ENCODE data around the gene SLC23A3. TPM values are rescaled to one million over a fixed set of nuclear protein-coding genes. Genes with fewer than 3 reads are reported as not detected.

SLC23A3 gene
- polyA plus RNA-seq, 3 donors, result 1.1 TPM; not detected in 2

DNA sequence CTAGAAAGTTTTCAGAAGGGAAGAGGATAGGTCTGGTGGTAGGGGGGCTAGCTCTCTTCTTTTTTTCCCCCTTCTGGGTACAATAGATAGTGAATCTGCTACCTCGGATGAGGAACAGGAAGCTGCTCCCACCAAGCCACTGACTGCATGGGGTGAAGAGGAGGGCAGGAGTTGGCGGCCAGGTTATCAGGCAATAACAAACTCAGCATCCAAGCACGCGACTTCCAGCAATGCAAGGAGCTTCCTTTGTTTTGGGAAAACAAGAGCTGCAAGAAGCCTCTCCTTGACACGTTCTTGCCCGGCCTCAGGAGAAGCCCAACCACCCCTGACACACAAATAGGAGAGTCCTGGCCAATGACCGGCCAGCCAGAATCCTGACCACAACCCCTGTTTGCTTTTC, 41.4 kb downstream of the SLC23A3 start:
- Mint-ChIP-seq H3K9me3 (peaks cover 0 to 2% (median 0%) of the 10 kb centered on the region in 7 donors), H3K4me1 (peaks cover 9% of the 10 kb centered on the region), H3K27ac (no peak overlapping the region), H3K4me3 (no peak overlapping the region), H3K27me3 (ENCODE audit: low read depth in 3 of 3) (peaks cover 0 to 2% (median 1%) of the 10 kb centered on the region in 3 donors), H3K36me3 (peaks cover 18 to 33% of the 10 kb centered on the region in 2 donors)
- no peaks in the 10 kb centered on the region for H3K27me3 ChIP-seq (ENCODE audit: control insufficient read depth in 2 of 2, insufficient read depth in 2 of 2, low read length in 2 of 2)
- H3K4me2 ChIP-seq (replicated peaks; ENCODE audit: extremely low read depth, low read length, poor library complexity, severe bottlenecking), result no peak overlapping the region
- H3K4me1 ChIP-seq (ENCODE audit: control insufficient read depth in 1 of 2, insufficient read depth in 2 of 2, low read length in 2 of 2), result no peaks in the 10 kb centered on the region
- no peaks in the 10 kb centered on the region for H3K9me3 ChIP-seq (replicated peaks in 1 of 2; ENCODE audit: control insufficient read depth in 1 of 2, insufficient read depth in 1 of 2, low read length in 2 of 2)
- TF ChIP-seq CTCF (IDR thresholded peaks at IDR 0.05), result no peak
- 34% methylated on average over 6 of the region's 7 CpGs for whole genome bisulfite sequencing (ENCODE audit: insufficient coverage)
- DNase-seq, result no peak
- H2AFZ ChIP-seq (ENCODE audit: insufficient read depth, low read depth, low read length, poor library complexity, severe bottlenecking), result no peak overlapping the region
- no peak overlapping the region for H3K9ac ChIP-seq (ENCODE audit: insufficient read depth, low read length, poor library complexity, severe bottlenecking)
- H4K20me1 ChIP-seq (ENCODE audit: insufficient read depth, low read length), result peaks cover 38% of the 10 kb centered on the region
- no peaks in the 10 kb centered on the region for H3K79me2 ChIP-seq (ENCODE audit: insufficient read depth, low read length)
- no peak overlapping the region for H3K4me3 ChIP-seq (replicated peaks in 1 of 3; ENCODE audit: low read depth in 2 of 3, low read length in 3 of 3)
- intact Hi-C loops (cut with micrococcal nuclease), result no loop called here
- no peaks in the 10 kb centered on the region for H3K36me3 ChIP-seq (replicated peaks in 1 of 2; ENCODE audit: control insufficient read depth in 1 of 2, insufficient read depth in 2 of 2, low read length in 2 of 2)
- H3K27ac ChIP-seq (ENCODE audit: low read depth in 1 of 2, low read length in 2 of 2), result no peak overlapping the region

DNA sequence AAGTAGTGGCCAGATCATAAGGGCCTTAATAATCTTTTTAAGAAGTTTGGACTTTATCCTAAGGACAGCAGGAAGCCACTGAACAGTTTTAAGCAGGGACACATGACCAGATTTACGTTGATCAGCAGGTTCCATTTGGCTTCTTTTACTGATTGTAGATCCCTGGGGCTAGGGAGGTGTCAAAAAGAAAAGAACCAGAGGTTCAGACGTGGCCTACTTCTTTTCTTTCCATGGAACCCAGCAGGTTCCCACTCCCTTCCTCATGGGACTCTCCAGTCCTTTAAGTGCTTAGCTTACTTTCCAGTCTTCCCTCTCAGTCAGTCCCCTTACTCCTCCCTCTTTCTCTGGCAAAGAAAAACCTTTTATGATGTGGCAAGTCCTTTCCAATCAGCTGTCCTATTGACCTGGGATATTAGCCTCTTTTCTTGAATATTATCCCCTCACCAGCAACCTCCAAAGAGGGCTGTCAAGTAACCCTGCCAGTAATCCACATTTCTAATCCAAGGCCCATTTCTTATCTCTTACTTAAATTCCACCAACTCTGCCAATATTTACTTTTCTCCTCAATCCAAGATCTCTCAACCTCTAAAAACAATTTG, 42.7 kb downstream of the SLC23A3 start:
- Histone ChIP-seq H3K9me3 (replicated peaks in 1 of 2; ENCODE audit: control insufficient read depth in 1 of 2, insufficient read depth in 1 of 2, low read length in 2 of 2) (no peaks in the 10 kb centered on the region), H4K20me1 (ENCODE audit: insufficient read depth, low read length) (peaks cover 38% of the 10 kb centered on the region), H3K27me3 (ENCODE audit: control insufficient read depth in 2 of 2, insufficient read depth in 2 of 2, low read length in 2 of 2) (no peaks in the 10 kb centered on the region), H3K4me3 (replicated peaks in 1 of 3; ENCODE audit: low read depth in 2 of 3, low read length in 3 of 3) (no peak overlapping the region), H3K79me2 (ENCODE audit: insufficient read depth, low read length) (no peaks in the 10 kb centered on the region), H3K27ac (ENCODE audit: low read depth in 1 of 2, low read length in 2 of 2) (no peak overlapping the region), H3K4me1 (ENCODE audit: control insufficient read depth in 1 of 2, insufficient read depth in 2 of 2, low read length in 2 of 2) (no peaks in the 10 kb centered on the region), H3K9ac (ENCODE audit: insufficient read depth, low read length, poor library complexity, severe bottlenecking) (no peak overlapping the region), H2AFZ (ENCODE audit: insufficient read depth, low read depth, low read length, poor library complexity, severe bottlenecking) (no peak overlapping the region), H3K4me2 (replicated peaks; ENCODE audit: extremely low read depth, low read length, poor library complexity, severe bottlenecking) (no peak overlapping the region), H3K36me3 (replicated peaks in 1 of 2; ENCODE audit: control insufficient read depth in 1 of 2, insufficient read depth in 2 of 2, low read length in 2 of 2) (no peaks in the 10 kb centered on the region)
- no peak overlapping the region for H3K27ac Mint-ChIP-seq
- H3K9me3 Mint-ChIP-seq, result peaks cover 0 to 2% (median 0%) of the 10 kb centered on the region in 7 donors
- 71% methylated on average over 1 of the region's 2 CpGs for WGBS (ENCODE audit: insufficient coverage)
- peaks cover 15 to 26% of the 10 kb centered on the region in 2 donors for H3K36me3 Mint-ChIP-seq
- no peak for DNase-seq
- H3K4me3 Mint-ChIP-seq, result no peak overlapping the region
- peaks cover 0 to 2% (median 1%) of the 10 kb centered on the region in 3 donors for H3K27me3 Mint-ChIP-seq (ENCODE audit: low read depth in 3 of 3)
- intact Hi-C loops (cut with micrococcal nuclease), result no loop called here
- peaks cover 9% of the 10 kb centered on the region for H3K4me1 Mint-ChIP-seq
- no peak for TF ChIP-seq CTCF (IDR thresholded peaks at IDR 0.05)
